ENCODE results near the gene EMX1.

- TF ChIP-seq POLR2AphosphoS5 (IDR thresholded peaks at IDR 0.05; ENCODE audit: borderline replicate concordance, low read depth, low read length), result no peak
- no peak for TF ChIP-seq EZH2 (IDR thresholded peaks at IDR 0.05)
- TF ChIP-seq FOXP2 (optimal IDR thresholded peaks at IDR 0.05; ENCODE audit: control extremely low read depth, extremely low read length, insufficient read depth), result no peak
These were observed 53.7 kb downstream of the EMX1 start for GRCh38 chr2:72971036-72971435.

Data from SK-N-MC (cell line).